Keratinocyte (primary cell): ENCODE data around the gene GRB10. TPM values are rescaled to one million over a fixed set of nuclear protein-coding genes. Genes with fewer than 3 reads are reported as not detected.

ENCODE experiments used
- DNase-seq: peaks from one replicate; pipeline ENCODE4 v3.0.0-alpha.2; 2011; ENCODE audit warnings: low read depth, missing footprints, low spot score
- FAIRE-seq: peaks from 2 replicates; lab custom pipeline; 2011; peaks lifted over from hg19 to GRCh38; lab: Jason Lieb, UNC
- H2AFZ ChIP-seq: 2 replicates; pipeline ENCODE4 v1.6.0; 2012; ENCODE audit warnings: low read length, control low read depth, inconsistent platforms; ENCODE audit not compliant: control insufficient read depth
- H3K27ac ChIP-seq: 2 replicates; pipeline ENCODE4 v1.5.1; 2011; ENCODE audit warnings: low read length; ENCODE audit not compliant: control insufficient read depth, insufficient read depth
- H3K27me3 ChIP-seq: 3 replicates; pipeline ENCODE4 v1.6.0; 2011; ENCODE audit warnings: low read length; ENCODE audit not compliant: control insufficient read depth, insufficient read depth; ENCODE audit errors: extremely low read depth
- H3K36me3 ChIP-seq, 2 experiments: 2 replicates in 1 of 2; 3 replicates in 1 of 2; pipeline ENCODE4 v1.5.1; 2011; ENCODE audit warnings: low read length in 2 of 2, mild to moderate bottlenecking in 1 of 2; ENCODE audit not compliant: control insufficient read depth in 2 of 2, insufficient read depth in 2 of 2; ENCODE audit errors: extremely low read depth in 1 of 2
- H3K4me1 ChIP-seq: 3 replicates; pipeline ENCODE4 v1.5.1; 2011; ENCODE audit warnings: low read length; ENCODE audit not compliant: control insufficient read depth, insufficient read depth; ENCODE audit errors: extremely low read depth
- H3K4me2 ChIP-seq: 3 replicates; pipeline ENCODE4 v1.6.0; 2011; ENCODE audit warnings: low read depth, low read length; ENCODE audit not compliant: control insufficient read depth, insufficient read depth; ENCODE audit errors: extremely low read depth
- H3K4me3 ChIP-seq, 3 experiments: fragments of 200-600 bp in 1 of 3; sonication (generic) in 1 of 3; 2 replicates in 2 of 3; 3 replicates in 1 of 3; pipeline ENCODE4 v1.5.1; 2011 to 2016; ENCODE audit warnings: low read length in 3 of 3, mild to moderate bottlenecking in 3 of 3, control low read depth in 2 of 3, inconsistent platforms in 1 of 3, low read depth in 1 of 3, mixed read lengths in 1 of 3, mixed run types in 1 of 3, moderate library complexity in 1 of 3; ENCODE audit not compliant: control insufficient read depth in 2 of 3, insufficient read depth in 2 of 3; ENCODE audit errors: extremely low read depth in 1 of 3
- H3K79me2 ChIP-seq: 2 replicates; pipeline ENCODE4 v1.6.0; 2012; ENCODE audit warnings: low read length; ENCODE audit not compliant: control insufficient read depth, insufficient read depth
- H3K9ac ChIP-seq: 3 replicates; pipeline ENCODE4 v1.6.0; 2011; ENCODE audit warnings: low read length; ENCODE audit not compliant: control insufficient read depth, insufficient read depth; ENCODE audit errors: extremely low read depth
- H3K9me1 ChIP-seq: 3 replicates; pipeline ENCODE4 v1.6.0; 2011; ENCODE audit warnings: low read length; ENCODE audit not compliant: control insufficient read depth, insufficient read depth; ENCODE audit errors: extremely low read depth
- H3K9me3 ChIP-seq: 2 replicates; pipeline ENCODE4 v1.5.1; 2012; ENCODE audit warnings: low read depth, low read length; ENCODE audit not compliant: control insufficient read depth
- H4K20me1 ChIP-seq: 3 replicates; pipeline ENCODE4 v1.6.0; 2011; ENCODE audit warnings: low read length; ENCODE audit not compliant: control insufficient read depth, insufficient read depth; ENCODE audit errors: extremely low read depth
- CTCF ChIP-seq, 3 experiments: IDR thresholded peaks in 1 of 3; conservative IDR thresholded peaks in 1 of 3; optimal IDR thresholded peaks in 1 of 3; 2 replicates in 2 of 3; 3 replicates in 1 of 3; pipeline versions ENCODE3 to v1.5.1; 2011; ENCODE audit warnings: low read length in 3 of 3, mild to moderate bottlenecking in 3 of 3, moderate library complexity in 2 of 3, control low read depth in 1 of 3, inconsistent platforms in 1 of 3; ENCODE audit not compliant: insufficient read depth in 2 of 3; ENCODE audit errors: extremely low read depth in 1 of 3
- EZH2 ChIP-seq: IDR thresholded peaks from one replicate; pipeline ENCODE4 v1.6.1; 2012; ENCODE audit warnings: inconsistent platforms, mild to moderate bottlenecking, low read length, moderate library complexity
- dilution Hi-C: fragments of 300-500 bp; cut with MboI; formaldehyde crosslinking; loops from one replicate; pipeline ENCODE4 v1.7.0; 2020; ENCODE audit warnings: low sequenced_read_pairs; ENCODE audit not compliant: extremely low pct_ligation_motif_present
- polyA plus RNA-seq, 5 experiments: library from polyadenylated mRNA; depleted of rRNA in 3 of 5; stranded (reverse) in 3 of 5; stranded (forward) in 1 of 5; unstranded in 1 of 5; fragments of >200 nt; gene quantifications; 1 replicate in 1 of 5; 2 replicates in 3 of 5; 3 replicates in 1 of 5; pipeline versions ENCODE4 v1.2.1 to v1.2.3, GENCODE V29; 2011 to 2012; ENCODE audit warnings: missing spikeins in 2 of 5, low read depth in 1 of 5, low replicate concordance in 1 of 5

Gene GRB10
- polyA plus RNA-seq, 1 donor (not counting 4 experiments of a cell fraction or from before 2014, with no cell fraction given): 4.4 TPM

DNA sequence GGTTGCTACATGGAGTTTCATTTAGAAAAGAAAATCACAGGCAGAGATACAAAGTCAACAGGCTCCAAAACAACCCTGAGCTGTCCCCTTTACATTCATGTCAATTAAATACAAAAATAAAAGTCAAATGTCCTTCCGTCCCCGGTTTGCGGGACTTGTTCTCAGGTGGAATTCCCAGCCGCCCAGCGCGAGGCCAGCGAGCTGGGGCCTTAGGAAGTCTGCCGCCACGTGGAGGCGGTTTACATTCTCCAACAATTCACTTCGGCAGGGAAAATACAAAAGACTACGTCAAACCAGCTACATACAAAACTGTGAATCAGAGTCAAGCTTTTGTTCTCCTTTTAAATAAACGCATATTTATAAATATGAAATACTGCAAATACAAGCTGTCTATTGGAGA, 192.2 kb downstream of the GRB10 start:
- H3K79me2 ChIP-seq: no peaks in the 10 kb centered on the region
- no peaks in the 10 kb centered on the region for H3K36me3 ChIP-seq
- H2AFZ ChIP-seq: no peak overlapping the region
- dilution Hi-C loops: no loop called here
- no peak for TF ChIP-seq CTCF (optimal IDR thresholded peaks at IDR 0.05 in 1 of 3, IDR thresholded peaks at IDR 0.05 in 1 of 3, conservative IDR thresholded peaks at IDR 0.05 in 1 of 3; ENCODE audit: extremely low read depth in 1 of 3, insufficient read depth in 2 of 3, low read length in 3 of 3)
- no peak for TF ChIP-seq EZH2
- no peak overlapping the region for H3K9ac ChIP-seq
- H3K9me3 ChIP-seq: no peaks in the 10 kb centered on the region
- no peak overlapping the region for H3K27ac ChIP-seq
- no peaks in the 10 kb centered on the region for H3K27me3 ChIP-seq
- no peaks in the 10 kb centered on the region for H4K20me1 ChIP-seq
- DNase-seq (no peak), FAIRE-seq (no peak)
- no peaks in the 10 kb centered on the region for H3K9me1 ChIP-seq
- no peaks in the 10 kb centered on the region for H3K4me1 ChIP-seq
- H3K4me2 ChIP-seq: no peak overlapping the region
- no peak overlapping the region for H3K4me3 ChIP-seq

DNA sequence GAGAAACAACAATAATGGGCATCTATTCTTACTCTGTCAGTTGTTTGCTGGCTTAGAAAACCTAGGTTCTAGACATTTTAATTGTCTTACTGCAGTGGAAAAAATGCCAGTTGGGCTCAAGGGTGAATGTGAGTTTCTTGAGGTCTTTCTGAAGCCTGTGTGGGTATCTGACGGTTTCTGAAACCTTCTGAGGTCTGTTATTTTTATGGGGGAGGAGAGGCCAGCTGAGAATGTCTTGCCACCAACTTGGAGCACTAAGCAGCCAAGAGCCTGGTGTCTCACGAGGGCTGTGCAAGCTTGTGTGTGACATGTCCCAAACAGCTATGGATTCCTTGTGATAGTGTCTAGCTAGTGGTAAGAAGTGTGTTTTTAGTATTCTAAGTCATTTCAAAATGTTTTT, 193.3 kb downstream of the GRB10 start:
- no peak overlapping the region for H3K9ac ChIP-seq
- no peak overlapping the region for H3K4me2 ChIP-seq
- TF ChIP-seq CTCF (optimal IDR thresholded peaks at IDR 0.05 in 1 of 3, IDR thresholded peaks at IDR 0.05 in 1 of 3, conservative IDR thresholded peaks at IDR 0.05 in 1 of 3; ENCODE audit: extremely low read depth in 1 of 3, insufficient read depth in 2 of 3, low read length in 3 of 3): no peak
- TF ChIP-seq EZH2: no peak
- dilution Hi-C loops: no loop called here
- H3K27ac ChIP-seq: no peak overlapping the region
- no peaks in the 10 kb centered on the region for H3K9me3 ChIP-seq
- no peaks in the 10 kb centered on the region for H4K20me1 ChIP-seq
- no peak overlapping the region for H3K4me3 ChIP-seq
- no peaks in the 10 kb centered on the region for H3K27me3 ChIP-seq
- no peaks in the 10 kb centered on the region for H3K36me3 ChIP-seq
- DNase-seq (no peak), FAIRE-seq (no peak)
- no peaks in the 10 kb centered on the region for H3K79me2 ChIP-seq
- no peak overlapping the region for H2AFZ ChIP-seq
- no peaks in the 10 kb centered on the region for H3K9me1 ChIP-seq
- peaks cover 9% of the 10 kb centered on the region for H3K4me1 ChIP-seq
